C4-2B (cell line): ENCODE data around the gene TWF2.

Experiments used
- H3K27ac ChIP-seq: fragments of 450-650 bp; 2 replicates; pipeline ENCODE4 v1.5.1; 2017
- ZFX ChIP-seq: fragments of 450-650 bp; IDR thresholded peaks from 2 replicates; pipeline ENCODE4 v1.6.1; 2017
- TF ChIP-seq, protein P1 (sequence below): fragments of 450-650 bp; conservative IDR thresholded peaks from 2 replicates; pipeline ENCODE4 v1.5.1; 2017; ENCODE audit warnings: mild to moderate bottlenecking

TWF2 gene

DNA sequence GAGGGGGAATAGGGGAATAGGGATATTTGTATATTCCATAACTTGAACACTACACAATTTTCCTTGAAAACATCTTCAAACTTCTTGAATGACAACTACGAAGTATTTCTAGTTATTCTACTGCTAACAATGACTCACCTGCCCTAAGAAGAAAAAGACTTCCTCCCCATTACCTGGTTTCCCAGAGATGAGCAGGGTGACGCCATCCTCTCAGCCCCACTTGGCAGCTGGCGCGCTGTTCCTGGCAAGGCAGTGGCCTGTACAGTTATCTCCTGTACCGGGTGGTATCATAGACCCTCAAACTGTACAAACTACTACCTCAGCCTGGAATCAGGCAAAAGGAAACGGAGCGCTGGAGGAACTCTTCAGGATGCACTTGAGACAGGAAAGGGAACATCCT lies 29.1 kb upstream of the TWF2 start:
- TF ChIP-seq, protein P1, sequence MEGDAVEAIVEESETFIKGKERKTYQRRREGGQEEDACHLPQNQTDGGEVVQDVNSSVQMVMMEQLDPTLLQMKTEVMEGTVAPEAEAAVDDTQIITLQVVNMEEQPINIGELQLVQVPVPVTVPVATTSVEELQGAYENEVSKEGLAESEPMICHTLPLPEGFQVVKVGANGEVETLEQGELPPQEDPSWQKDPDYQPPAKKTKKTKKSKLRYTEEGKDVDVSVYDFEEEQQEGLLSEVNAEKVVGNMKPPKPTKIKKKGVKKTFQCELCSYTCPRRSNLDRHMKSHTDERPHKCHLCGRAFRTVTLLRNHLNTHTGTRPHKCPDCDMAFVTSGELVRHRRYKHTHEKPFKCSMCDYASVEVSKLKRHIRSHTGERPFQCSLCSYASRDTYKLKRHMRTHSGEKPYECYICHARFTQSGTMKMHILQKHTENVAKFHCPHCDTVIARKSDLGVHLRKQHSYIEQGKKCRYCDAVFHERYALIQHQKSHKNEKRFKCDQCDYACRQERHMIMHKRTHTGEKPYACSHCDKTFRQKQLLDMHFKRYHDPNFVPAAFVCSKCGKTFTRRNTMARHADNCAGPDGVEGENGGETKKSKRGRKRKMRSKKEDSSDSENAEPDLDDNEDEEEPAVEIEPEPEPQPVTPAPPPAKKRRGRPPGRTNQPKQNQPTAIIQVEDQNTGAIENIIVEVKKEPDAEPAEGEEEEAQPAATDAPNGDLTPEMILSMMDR, result no peak
- no peak for TF ChIP-seq ZFX
- no peak overlapping the region for H3K27ac ChIP-seq

DNA sequence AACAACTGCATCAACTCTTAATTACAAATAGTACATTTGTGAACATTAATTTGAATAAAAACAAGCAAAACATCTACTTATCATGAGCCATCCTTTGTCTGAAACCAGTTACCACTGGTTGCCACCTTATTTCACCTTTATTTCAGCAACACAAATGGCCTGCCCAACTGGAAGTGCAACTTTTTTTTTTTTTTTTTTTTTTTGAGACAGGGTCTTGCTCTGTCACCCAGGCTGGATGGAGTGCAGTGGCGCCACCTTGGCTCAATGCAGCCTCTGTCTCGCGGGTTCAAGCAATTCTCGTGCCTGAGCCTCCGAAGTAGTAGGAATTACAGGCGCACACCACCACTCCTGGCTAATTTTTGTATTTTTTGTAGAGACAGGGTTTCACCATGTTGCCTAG lies 26.4 kb upstream of the TWF2 start:
- TF ChIP-seq ZFX, result no peak
- TF ChIP-seq, protein P1, result peak; percentile 28
- peak overlapping the region; percentile 54 for H3K27ac ChIP-seq

- no peak overlapping the region for H3K27ac ChIP-seq
Observed at GRCh38 chr3:52262447-52262846, 23.5 kb upstream of the TWF2 start.

DNA sequence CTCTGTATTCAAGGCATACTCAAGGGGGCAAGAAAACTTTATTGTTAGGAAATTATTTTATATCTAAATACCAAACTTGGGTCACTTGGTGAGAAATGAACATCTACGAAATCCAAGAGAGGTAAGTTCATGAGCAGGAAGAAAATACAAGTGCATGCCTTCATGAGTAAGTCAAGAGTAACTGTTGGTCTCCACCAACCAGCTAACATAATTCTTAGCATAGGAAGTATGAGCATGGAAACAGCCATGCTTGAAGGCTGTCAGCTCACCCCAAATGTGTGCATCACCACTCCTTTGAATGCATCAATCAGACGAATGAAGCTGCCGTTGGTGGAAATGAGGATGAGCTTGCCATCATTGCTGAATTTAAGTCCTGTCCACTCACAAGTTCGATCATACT lies 20.5 kb upstream of the TWF2 start:
- no peak for TF ChIP-seq ZFX
- no peak overlapping the region for H3K27ac ChIP-seq

More at GRCh38 chr3:52262447-52262846, 23.5 kb upstream of the TWF2 start:
- TF ChIP-seq, protein P1, result no peak
- no peak for TF ChIP-seq ZFX

- no peak overlapping the region for H3K27ac ChIP-seq
- no peak for TF ChIP-seq ZFX
- TF ChIP-seq, protein P1, result no peak
Observed at GRCh38 chr3:52259035-52259434, 20.1 kb upstream of the TWF2 start.

DNA sequence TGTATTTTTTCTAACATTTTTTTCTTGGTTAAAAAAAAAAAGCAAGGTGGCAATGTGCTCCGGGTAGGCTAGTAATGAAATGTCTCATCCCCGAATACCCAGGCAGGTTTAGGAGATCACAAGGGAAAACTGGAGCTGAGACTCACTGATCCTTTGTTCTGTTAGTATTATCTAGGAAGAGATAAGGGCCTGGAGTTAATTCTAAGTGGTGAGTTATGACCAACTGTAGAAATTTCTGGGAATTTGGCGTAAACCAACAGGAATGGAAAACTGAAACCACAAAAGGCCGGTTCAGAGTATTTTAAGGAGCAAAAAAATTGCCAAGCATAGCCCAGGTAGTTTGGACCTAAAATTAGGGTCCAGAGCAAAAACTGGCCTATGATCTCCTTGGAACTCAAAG lies 19.0 kb upstream of the TWF2 start:
- TF ChIP-seq, protein P1, result no peak
- no peak for TF ChIP-seq ZFX

GRCh38 chr3:52256622-52257021 lies 17.7 kb upstream of the TWF2 start:
- TF ChIP-seq ZFX, result no peak
- TF ChIP-seq, protein P1, result no peak
- no peak overlapping the region for H3K27ac ChIP-seq

More for the DNA sequence above, 19.0 kb upstream of the TWF2 start:
- no peak overlapping the region for H3K27ac ChIP-seq

DNA sequence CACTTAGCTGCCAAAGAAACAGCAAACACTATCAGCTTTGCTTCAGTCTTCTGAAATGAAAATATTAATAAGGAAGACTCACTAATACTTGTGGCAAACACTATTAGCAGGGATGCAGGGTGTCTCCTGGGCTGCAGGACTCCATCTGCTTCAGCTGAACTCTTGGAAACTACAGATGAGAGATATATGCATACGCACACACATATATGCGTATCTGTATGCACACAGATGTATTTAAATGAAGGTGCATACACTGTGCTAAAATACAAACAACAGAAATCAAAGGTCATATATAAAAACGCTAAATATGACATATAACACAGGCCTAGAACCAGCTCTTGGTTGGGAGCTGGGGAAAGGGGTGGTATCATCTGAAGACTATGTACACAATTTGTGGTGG lies 17.2 kb upstream of the TWF2 start:
- no peak for TF ChIP-seq ZFX
- TF ChIP-seq, protein P1, result no peak
- no peak overlapping the region for H3K27ac ChIP-seq
